Activated T-cell treated with anti-CD3 and anti-CD28 coated beads for 1 hour (primary cell): ENCODE data around the gene GPC6.

Source experiments
- DNase-seq: peaks from one replicate; pipeline ENCODE4 v3.0.0-alpha.2; 2020; ENCODE audit warnings: low read depth

The GPC6 gene

GRCh38 chr13:93502071-93502470, 275.5 kb downstream of the GPC6 start:
- no peak for DNase-seq

GRCh38 chr13:93502987-93503615, 276.5 kb downstream of the GPC6 start:
- DNase-seq = no peak

- no peak for DNase-seq
Measured at GRCh38 chr13:93505104-93505952, 278.7 kb downstream of the GPC6 start.

DNA sequence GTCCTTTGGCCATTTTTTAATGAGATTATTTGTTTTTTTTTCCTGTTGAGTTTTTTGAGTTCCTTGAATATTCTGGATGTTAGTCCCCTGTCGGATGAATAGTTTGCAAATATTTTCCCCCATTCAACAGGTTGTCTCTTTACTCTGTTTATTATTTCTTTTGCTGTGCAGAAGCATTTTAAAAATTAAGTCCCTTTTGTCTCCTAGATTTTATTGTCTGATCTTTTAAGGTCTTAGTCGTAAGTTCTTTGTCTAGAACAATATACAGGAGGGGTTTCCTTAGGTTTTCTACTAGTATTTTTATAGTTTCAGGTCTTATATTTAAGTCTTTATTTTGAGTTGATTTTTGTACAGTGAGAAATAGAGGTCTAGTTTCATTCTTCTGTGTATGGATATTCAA, 284.4 kb downstream of the GPC6 start:
- no peak for DNase-seq

GRCh38 chr13:93515267-93515666, 288.7 kb downstream of the GPC6 start:
- DNase-seq = no peak

GRCh38 chr13:93517658-93518057, 291.1 kb downstream of the GPC6 start:
- no peak for DNase-seq

GRCh38 chr13:93521307-93521706, 294.7 kb downstream of the GPC6 start:
- no peak for DNase-seq

- DNase-seq = no peak
Measured at GRCh38 chr13:93522501-93522900, 295.9 kb downstream of the GPC6 start.

GRCh38 chr13:93525087-93525486, 298.5 kb downstream of the GPC6 start:
- DNase-seq = no peak

GRCh38 chr13:93527748-93528297, 301.2 kb downstream of the GPC6 start:
- DNase-seq = no peak

DNA sequence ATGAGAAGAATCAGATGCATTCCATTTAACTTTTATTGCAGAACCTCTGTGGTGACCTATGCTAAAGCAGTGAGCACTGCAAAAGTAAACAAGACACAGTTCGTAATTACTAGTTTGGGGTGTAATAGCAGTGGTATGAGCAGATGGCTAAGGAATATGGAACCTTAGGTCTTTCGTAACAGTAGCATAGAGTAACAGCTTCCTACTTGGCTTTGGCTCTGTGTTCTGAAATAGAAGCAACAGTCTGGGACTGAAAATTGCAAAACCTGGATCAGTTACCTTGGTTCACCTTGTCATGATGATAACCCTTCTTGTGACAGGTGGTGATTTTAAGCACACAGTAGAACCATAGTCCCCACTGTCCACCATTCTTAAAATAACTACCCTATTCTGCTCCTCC, 303.4 kb downstream of the GPC6 start:
- no peak for DNase-seq

DNA sequence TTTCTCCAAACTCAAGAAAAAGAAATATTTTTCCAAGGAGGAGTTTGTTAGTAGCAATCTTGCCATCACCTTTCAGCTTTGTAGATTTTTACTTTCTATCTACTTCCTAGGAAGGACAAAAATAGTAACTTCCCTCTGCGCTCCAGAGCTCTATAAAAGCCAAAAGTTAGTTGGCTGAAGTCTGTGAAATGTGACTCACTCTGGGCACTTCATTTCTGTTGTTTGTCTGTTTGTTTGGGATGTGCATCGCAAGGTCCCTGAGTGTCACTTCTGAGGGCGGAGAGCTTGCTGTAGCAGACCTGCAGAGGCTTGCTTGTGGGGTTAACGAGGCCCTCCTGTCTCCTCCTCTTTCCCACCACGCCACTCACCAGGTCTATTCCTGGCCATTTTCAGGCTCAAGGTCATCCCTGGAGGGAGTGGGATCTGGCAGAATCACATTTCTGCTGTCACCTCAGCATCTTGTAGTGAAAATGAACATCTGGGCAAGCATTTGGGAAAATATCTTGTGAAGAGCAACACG, 307.6 kb downstream of the GPC6 start:
- DNase-seq = no peak

GRCh38 chr13:93535251-93535650, 308.6 kb downstream of the GPC6 start:
- no peak for DNase-seq

GRCh38 chr13:93539914-93540313, 313.3 kb downstream of the GPC6 start:
- DNase-seq = no peak

- DNase-seq = no peak
Measured at GRCh38 chr13:93547886-93548285, 321.3 kb downstream of the GPC6 start.

DNA sequence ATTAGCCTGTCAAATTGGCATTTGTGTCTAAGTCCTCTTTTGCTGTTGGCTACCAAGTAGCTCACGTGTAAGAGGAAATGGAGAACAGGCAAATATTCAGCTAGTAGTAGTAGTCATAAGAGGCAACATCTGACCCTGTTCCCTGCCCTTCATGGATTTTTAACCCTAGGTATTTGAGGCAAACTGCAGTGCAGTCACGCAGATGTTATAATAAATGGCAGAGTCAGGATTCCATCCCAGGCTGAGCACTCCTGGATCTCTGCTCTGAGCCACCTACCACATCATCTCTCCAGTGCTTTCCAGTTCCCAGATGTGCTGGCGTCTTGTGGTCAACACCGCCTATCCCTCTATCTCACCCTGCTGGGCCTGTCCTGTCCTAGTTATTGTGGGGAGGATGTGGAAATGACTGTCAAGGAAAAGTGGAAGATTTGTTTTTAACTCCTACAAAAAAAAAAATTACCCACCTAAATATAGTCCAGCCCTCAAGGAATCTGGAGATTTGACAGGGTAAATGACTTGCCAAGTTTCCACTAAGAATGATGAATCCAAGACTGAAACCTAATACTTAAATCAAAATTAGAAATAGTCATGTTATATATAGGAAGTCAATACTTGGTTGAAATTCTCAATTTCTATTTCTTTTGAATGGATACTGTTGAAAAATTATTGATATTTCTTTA, 322.9 kb downstream of the GPC6 start:
- no peak for DNase-seq

- DNase-seq = no peak
Measured at GRCh38 chr13:93550236-93550635, 323.6 kb downstream of the GPC6 start.

GRCh38 chr13:93552596-93552995, 326.0 kb downstream of the GPC6 start:
- DNase-seq = no peak

DNA sequence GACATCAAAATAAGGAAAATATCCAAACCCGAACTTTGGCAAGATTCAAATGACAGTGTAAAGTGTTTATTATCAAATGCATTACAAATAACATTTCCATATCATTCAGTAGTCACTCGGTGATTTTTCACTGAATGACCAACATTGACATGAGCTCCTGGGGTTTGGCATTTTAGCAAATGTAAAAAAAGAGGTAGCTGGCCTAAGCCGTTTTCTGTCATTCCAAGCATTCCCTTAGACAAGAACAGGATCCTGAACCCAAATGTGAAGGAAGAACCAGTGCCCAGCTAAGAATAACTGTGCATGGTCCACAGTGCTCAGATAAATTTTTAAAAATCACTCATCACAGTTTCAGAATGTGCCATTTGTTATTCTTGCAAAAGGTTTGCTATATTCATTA, 327.9 kb downstream of the GPC6 start:
- DNase-seq = no peak

- no peak for DNase-seq
Measured at GRCh38 chr13:93558637-93559036, 332.0 kb downstream of the GPC6 start.

DNA sequence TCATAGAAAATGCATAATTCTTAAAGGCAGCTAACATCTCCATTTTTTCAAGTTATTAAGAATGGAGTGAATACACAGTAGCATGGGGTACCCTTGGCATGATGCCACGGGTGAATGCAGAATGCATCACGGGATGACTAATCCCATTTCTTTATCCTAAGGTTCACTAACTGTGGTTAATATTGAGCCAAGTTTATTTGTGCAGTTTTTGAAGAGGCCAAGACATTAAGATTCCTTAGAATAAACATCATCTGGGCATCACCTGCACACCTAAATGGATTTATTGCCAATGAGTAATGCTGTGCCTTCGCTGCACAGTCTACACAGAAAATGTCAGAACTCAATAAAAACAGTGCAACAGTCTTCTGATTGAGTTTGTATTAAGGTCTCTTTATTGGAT, 333.1 kb downstream of the GPC6 start:
- no peak for DNase-seq

DNA sequence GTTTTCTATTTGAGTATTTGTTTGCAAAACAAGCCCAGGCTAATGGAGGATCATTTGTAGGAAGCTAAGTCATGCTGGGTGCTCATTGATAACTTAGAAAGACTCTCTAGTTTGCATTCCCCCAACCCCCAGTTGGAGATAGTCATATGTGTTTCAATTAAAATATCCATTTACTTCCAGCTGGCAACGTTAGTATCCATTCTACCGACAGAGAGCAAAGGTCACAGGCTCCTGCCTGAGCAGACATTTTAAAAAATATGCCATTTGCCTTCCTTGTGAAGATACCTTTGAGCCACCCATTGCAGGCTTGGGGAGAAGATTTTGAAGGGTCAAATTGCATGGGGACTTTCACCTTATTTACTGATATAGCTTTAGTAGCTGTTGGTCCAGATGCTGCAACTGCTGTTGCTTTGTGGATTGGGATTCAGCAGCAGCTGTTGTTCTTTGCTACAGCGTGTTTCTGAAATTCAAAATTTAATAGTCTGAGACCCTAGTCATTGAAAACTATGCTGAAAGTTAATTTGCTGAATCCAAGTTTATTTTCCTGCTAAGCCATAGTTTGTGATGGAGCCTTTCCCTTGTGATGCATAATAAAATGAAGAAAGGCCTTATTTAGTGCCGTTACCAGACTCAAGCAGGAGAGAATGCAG, 335.1 kb downstream of the GPC6 start:
- DNase-seq = no peak
